Peyer's patch (tissue), 4 donors: ENCODE measurements around the gene MED9. TPM values are rescaled to one million over a fixed set of nuclear protein-coding genes. Genes with fewer than 3 reads are reported as not detected.

Experiments
- DNase-seq, 3 donors: peaks; one replicate each; pipeline ENCODE4 v3.0.0-alpha.2; 2017 to 2019
- H3K27ac ChIP-seq, 4 donors: fragments of 200-600 bp; sonication (generic); one replicate each; pipeline ENCODE4 v1.5.1; 2016 to 2019
- H3K27me3 ChIP-seq, 2 donors: fragments of 200-600 bp; sonication (generic); one replicate each; pipeline ENCODE4 v1.5.1; 2019
- H3K36me3 ChIP-seq, 3 donors: fragments of 200-600 bp; sonication (generic); one replicate each; pipeline ENCODE4 v1.5.1; 2016 to 2019
- H3K4me1 ChIP-seq, 4 donors: fragments of 200-600 bp; sonication (generic); one replicate each; pipeline ENCODE4 v1.5.1; 2016 to 2019
- H3K4me3 ChIP-seq, 4 donors: fragments of 200-600 bp; sonication (generic); 1 replicate in 3 of 4; 2 replicates in 1 of 4; pipeline ENCODE4 v1.5.1; 2016 to 2019; ENCODE audit warnings: mild to moderate bottlenecking in 1 of 4
- H3K9me3 ChIP-seq, 4 donors: fragments of 200-600 bp; sonication (generic); one replicate each; pipeline ENCODE4 v1.5.1; 2016 to 2019; ENCODE audit warnings: mild to moderate bottlenecking in 1 of 4
- CTCF ChIP-seq, 6 experiments: fragments of 450-650 bp in 4 of 6; fragments of 200-600 bp in 2 of 6; sonication (generic) in 1 of 6; IDR thresholded peaks; one replicate each; pipeline ENCODE4 v1.5.1; 2017 to 2019; ENCODE audit warnings: antibody characterized with exemption in 6 of 6, mild to moderate bottlenecking in 3 of 6, moderate library complexity in 1 of 6
- POLR2A ChIP-seq, 2 donors: fragments of 450-650 bp; IDR thresholded peaks; one replicate each; pipeline ENCODE4 v1.5.1; 2017; ENCODE audit warnings: antibody characterized with exemption in 2 of 2, mild to moderate bottlenecking in 2 of 2, moderate library complexity in 2 of 2
- total RNA-seq, 4 donors: library from RNA; depleted of rRNA; stranded (reverse); fragments of >200 nt; gene quantifications; one replicate each; pipeline ENCODE4 v1.1.0, GENCODE V29; 2016

MED9 gene
- total RNA-seq, 4 donors from 2014 or later = 8.3 to 42.4 (median 19.4) TPM

- DNase-seq = no peak
- Histone ChIP-seq H3K4me3 (no peak overlapping the region), H3K27ac (no peak overlapping the region), H3K36me3 (no peaks in the 10 kb centered on the region), H3K27me3 (no peaks in the 10 kb centered on the region), H3K4me1 (no peaks in the 10 kb centered on the region), H3K9me3 (no peaks in the 10 kb centered on the region)
- TF ChIP-seq POLR2A (IDR thresholded peaks at IDR 0.05) (no peak), CTCF (IDR thresholded peaks at IDR 0.05) (no peak)
These were observed 36.8 kb downstream of the MED9 start for GRCh38 chr17:17513626-17514025.

- no peak overlapping the region for H3K4me3 ChIP-seq
- no peak for DNase-seq
- no peaks in the 10 kb centered on the region for H3K27me3 ChIP-seq
- no peaks in the 10 kb centered on the region for H3K9me3 ChIP-seq
- no peak for TF ChIP-seq CTCF (IDR thresholded peaks at IDR 0.05)
- no peaks in the 10 kb centered on the region for H3K4me1 ChIP-seq
- no peak overlapping the region for H3K27ac ChIP-seq
- no peaks in the 10 kb centered on the region for H3K36me3 ChIP-seq
These were observed 37.7 kb downstream of the MED9 start for GRCh38 chr17:17514361-17514992.

GRCh38 chr17:17514993-17515933, 38.5 kb downstream of the MED9 start:
- H3K27ac ChIP-seq = no peak overlapping the region
- TF ChIP-seq CTCF (IDR thresholded peaks at IDR 0.05) = no peak
- no peak for TF ChIP-seq POLR2A (IDR thresholded peaks at IDR 0.05)
- no peaks in the 10 kb centered on the region for H3K27me3 ChIP-seq
- no peaks in the 10 kb centered on the region for H3K36me3 ChIP-seq
- no peak overlapping the region for H3K4me3 ChIP-seq
- H3K9me3 ChIP-seq = no peaks in the 10 kb centered on the region
- no peak for DNase-seq
- no peaks in the 10 kb centered on the region for H3K4me1 ChIP-seq

- no peak for DNase-seq
- Histone ChIP-seq H3K9me3 (no peaks in the 10 kb centered on the region), H3K27me3 (no peaks in the 10 kb centered on the region), H3K4me1 (no peaks in the 10 kb centered on the region), H3K36me3 (no peaks in the 10 kb centered on the region), H3K27ac (no peak overlapping the region), H3K4me3 (no peak overlapping the region)
- TF ChIP-seq POLR2A (IDR thresholded peaks at IDR 0.05) (no peak), CTCF (IDR thresholded peaks at IDR 0.05) (no peak)
These were observed 39.4 kb downstream of the MED9 start for GRCh38 chr17:17515934-17516930.

- Histone ChIP-seq H3K4me3 (no peak overlapping the region), H3K36me3 (no peaks in the 10 kb centered on the region), H3K4me1 (no peaks in the 10 kb centered on the region), H3K27ac (no peak overlapping the region), H3K27me3 (no peaks in the 10 kb centered on the region), H3K9me3 (no peaks in the 10 kb centered on the region)
- DNase-seq = no peak
- TF ChIP-seq POLR2A (IDR thresholded peaks at IDR 0.05) (no peak), CTCF (IDR thresholded peaks at IDR 0.05) (no peak)
These were observed 40.3 kb downstream of the MED9 start for GRCh38 chr17:17516941-17517720.
